Urothelium cell line (cell line): ENCODE data around the gene NUDT16L1.
"Not testable (repeated sequence)": the region's sequence is repeated elsewhere in the genome, so short reads cannot be mapped to it uniquely, and the experiment has no call there.

ENCODE experiments used
- DNase-seq: peaks from one replicate; pipeline ENCODE4 v3.0.0; 2011; ENCODE audit warnings: low spot score, mixed read lengths
- FAIRE-seq: peaks from 2 replicates; lab custom pipeline; 2011; peaks lifted over from hg19 to GRCh38; lab: Jason Lieb, UNC

The NUDT16L1 gene

GRCh38 chr16:4713663-4714501, 20.5 kb downstream of the NUDT16L1 start:
- DNase-seq, result no peak
- FAIRE-seq, result no peak

GRCh38 chr16:4714996-4715395, 21.6 kb downstream of the NUDT16L1 start:
- FAIRE-seq (no peak), DNase-seq (no peak)

GRCh38 chr16:4718466-4718865, 25.1 kb downstream of the NUDT16L1 start:
- DNase-seq (no peak), FAIRE-seq (no peak)

GRCh38 chr16:4723071-4723767, 29.9 kb downstream of the NUDT16L1 start:
- FAIRE-seq (no peak), DNase-seq (no peak)

GRCh38 chr16:4724661-4725270, 31.4 kb downstream of the NUDT16L1 start:
- DNase-seq (no peak), FAIRE-seq (no peak)

GRCh38 chr16:4726616-4727015, 33.3 kb downstream of the NUDT16L1 start:
- no peak for FAIRE-seq
- no peak for DNase-seq

- FAIRE-seq (no peak), DNase-seq (no peak)
Measured at GRCh38 chr16:4728676-4729075, 35.3 kb downstream of the NUDT16L1 start.

- no peak for FAIRE-seq
- no peak for DNase-seq
Measured at GRCh38 chr16:4729876-4730275, 36.5 kb downstream of the NUDT16L1 start.

GRCh38 chr16:4733211-4733742, 39.9 kb downstream of the NUDT16L1 start:
- FAIRE-seq (no peak), DNase-seq (no peak)

GRCh38 chr16:4733747-4734062, 40.3 kb downstream of the NUDT16L1 start:
- FAIRE-seq, result no peak
- DNase-seq, result no peak

GRCh38 chr16:4734063-4734729, 40.8 kb downstream of the NUDT16L1 start, which contains the start of the genes ANKS3 and DNAAF8:
Gene ANKS3 (minus strand): TSS chr16:4734271. CDS start chr16:4730149, 4,122 bp downstream.
Gene DNAAF8 (plus strand): TSS chr16:4734537. CDS start chr16:4736515, 1,978 bp downstream.
- DNase-seq, result peak; percentile 97
- peak; percentile 63 for FAIRE-seq

GRCh38 chr16:4734730-4735535, 41.6 kb downstream of the NUDT16L1 start:
- FAIRE-seq (no peak), DNase-seq (peak; percentile 96)

GRCh38 chr16:4736546-4736945, 43.2 kb downstream of the NUDT16L1 start:
- no peak for FAIRE-seq

GRCh38 chr16:4737545-4737944, 44.2 kb downstream of the NUDT16L1 start:
- no peak for FAIRE-seq
- DNase-seq, result no peak

More at GRCh38 chr16:4736546-4736945, 43.2 kb downstream of the NUDT16L1 start:
- DNase-seq, result no peak

GRCh38 chr16:4738370-4738769, 45.0 kb downstream of the NUDT16L1 start:
- not testable (repeated sequence) for FAIRE-seq, DNase-seq

GRCh38 chr16:4743226-4743878, 50.0 kb downstream of the NUDT16L1 start:
- FAIRE-seq (no peak), DNase-seq (no peak)

GRCh38 chr16:4744555-4745273, 51.4 kb downstream of the NUDT16L1 start:
- FAIRE-seq (no peak), DNase-seq (no peak)

- no peak for FAIRE-seq
Measured at GRCh38 chr16:4745274-4745569, 51.9 kb downstream of the NUDT16L1 start.

More at GRCh38 chr16:4745274-4745569, 51.9 kb downstream of the NUDT16L1 start:
- no peak for DNase-seq
